H1 (cell line): ENCODE data around the gene FIZ1. TPM values are rescaled to one million over a fixed set of nuclear protein-coding genes. Genes with fewer than 3 reads are reported as not detected.

Experiments used
- CTCF ChIA-PET: fragments of 300-600 bp; sonication (Branson Sonifier 250); formaldehyde crosslinking; loops from one replicate; lab custom pipeline; 2021; ENCODE audit not compliant: partially characterized antibody; lab: Charles Lee
- POLR2A ChIA-PET: fragments of 300-600 bp; sonication (Branson Sonifier 250); formaldehyde crosslinking; loops from one replicate; lab custom pipeline; 2021; ENCODE audit warnings: inconsistent platforms; ENCODE audit not compliant: partially characterized antibody; lab: Charles Lee
- DNase-seq, 2 experiments: peaks; one replicate each; pipeline versions ENCODE4 v3.0.0 to v3.0.0-alpha.2; 2010 to 2022; ENCODE audit warnings: low spot score in 2 of 2, low read depth in 1 of 2, mixed read lengths in 1 of 2
- FAIRE-seq: peaks from 2 replicates; lab custom pipeline; 2011; peaks lifted over from hg19 to GRCh38; lab: Jason Lieb, UNC
- H2AFZ ChIP-seq: 2 replicates; pipeline ENCODE4 v1.8.1; 2012; ENCODE audit warnings: low read length, inconsistent platforms
- H2AK5ac ChIP-seq: 2 replicates; pipeline ENCODE4 v1.6.1; 2013; ENCODE audit warnings: low read depth, low read length
- H2BK120ac ChIP-seq: replicated peaks from 2 replicates; pipeline ENCODE3; 2013; ENCODE audit warnings: low read depth, low read length, inconsistent platforms
- H2BK12ac ChIP-seq: 2 replicates; pipeline ENCODE4 v1.6.1; 2013; ENCODE audit warnings: low read depth, low read length
- H2BK15ac ChIP-seq: 2 replicates; pipeline ENCODE4 v1.6.1; 2013; ENCODE audit warnings: low read length
- H2BK20ac ChIP-seq: 2 replicates; pipeline ENCODE4 v1.6.1; 2013; ENCODE audit warnings: low read length
- H2BK5ac ChIP-seq: 2 replicates; pipeline ENCODE4 v1.6.1; 2013; ENCODE audit warnings: low read depth, low read length
- H3K14ac ChIP-seq: 2 replicates; pipeline ENCODE4 v1.6.1; 2013; ENCODE audit warnings: inconsistent platforms; ENCODE audit not compliant: insufficient read length
- H3K18ac ChIP-seq: 2 replicates; pipeline ENCODE4 v1.6.1; 2013; ENCODE audit warnings: low read length; ENCODE audit errors: extremely low read depth
- H3K23ac ChIP-seq: 2 replicates; pipeline ENCODE4 v1.6.1; 2013; ENCODE audit warnings: inconsistent platforms; ENCODE audit not compliant: insufficient read length
- H3K23me2 ChIP-seq: 2 replicates; pipeline ENCODE4 v1.6.1; 2013; ENCODE audit warnings: low read depth, low read length
- H3K27ac ChIP-seq: 2 replicates; pipeline ENCODE4 v1.6.1; 2011; ENCODE audit warnings: low read depth, low read length, inconsistent platforms
- H3K27me3 ChIP-seq, 4 experiments: replicated peaks in 1 of 4; 1 replicate in 1 of 4; 2 replicates in 3 of 4; pipeline versions ENCODE4 v1.6.1 to v1.8.1; 2011 to 2013; ENCODE audit warnings: low read length in 3 of 4, mild to moderate bottlenecking in 3 of 4, inconsistent platforms in 2 of 4, mixed read lengths in 2 of 4, moderate library complexity in 1 of 4; ENCODE audit not compliant: control insufficient read depth in 3 of 4, insufficient read depth in 3 of 4; ENCODE audit errors: extremely low read depth in 1 of 4
- H3K36me3 ChIP-seq, 4 experiments: 2 replicates each; pipeline versions ENCODE4 v1.6.1 to v1.8.1; 2011 to 2013; ENCODE audit warnings: mild to moderate bottlenecking in 4 of 4, low read length in 3 of 4, moderate library complexity in 2 of 4, control low read depth in 1 of 4, inconsistent platforms in 1 of 4; ENCODE audit not compliant: insufficient read depth in 4 of 4, control insufficient read depth in 2 of 4
- H3K4ac ChIP-seq: replicated peaks from 2 replicates; pipeline ENCODE3; 2013; ENCODE audit warnings: low read length, low read depth, mixed read lengths, inconsistent platforms; ENCODE audit not compliant: insufficient read length
- H3K4me1 ChIP-seq, 4 experiments: replicated peaks in 1 of 4; 1 replicate in 1 of 4; 2 replicates in 3 of 4; pipeline versions ENCODE4 v1.6.1 to v1.8.1; 2011 to 2013; ENCODE audit warnings: low read length in 3 of 4, inconsistent platforms in 2 of 4, mixed read lengths in 1 of 4; ENCODE audit not compliant: insufficient read depth in 4 of 4, control insufficient read depth in 3 of 4
- H3K4me2 ChIP-seq, 2 experiments: 2 replicates each; pipeline versions ENCODE4 v1.6.1 to v1.8.1; 2011 to 2013; ENCODE audit warnings: low read depth in 2 of 2, low read length in 2 of 2, control low read depth in 1 of 2, inconsistent platforms in 1 of 2, mild to moderate bottlenecking in 1 of 2; ENCODE audit not compliant: insufficient read depth in 1 of 2
- H3K4me3 ChIP-seq, 4 experiments: fragments of 200-600, 300-600 bp in 1 of 4; sonication (generic), shearing (Covaris generic), sonication (Bioruptor Twin) in 1 of 4; 2 replicates each; pipeline versions ENCODE4 v1.5.1 to v1.8.1; 2011 to 2016; ENCODE audit warnings: low read length in 4 of 4, low read depth in 3 of 4, control low read depth in 2 of 4, inconsistent platforms in 2 of 4, mild to moderate bottlenecking in 2 of 4, mixed read lengths in 1 of 4, moderate library complexity in 1 of 4; ENCODE audit not compliant: insufficient read depth in 2 of 4; ENCODE audit errors: extremely low read depth in 1 of 4
- H3K56ac ChIP-seq: replicated peaks from 2 replicates; pipeline ENCODE3; 2013; ENCODE audit warnings: low read depth, mild to moderate bottlenecking, mixed read lengths, low read length, inconsistent platforms; ENCODE audit not compliant: insufficient read length
- H3K79me1 ChIP-seq: 2 replicates; pipeline ENCODE4 v1.6.1; 2013; ENCODE audit warnings: low read depth, low read length, control low read depth
- H3K79me2 ChIP-seq, 2 experiments: 2 replicates each; pipeline versions ENCODE4 v1.6.1 to v1.8.1; 2012 to 2013; ENCODE audit warnings: low read length in 2 of 2, mild to moderate bottlenecking in 2 of 2, inconsistent platforms in 1 of 2; ENCODE audit not compliant: insufficient read depth in 2 of 2, control insufficient read depth in 1 of 2
- H3K9ac ChIP-seq, 4 experiments: replicated peaks in 1 of 4; 1 replicate in 1 of 4; 2 replicates in 3 of 4; pipeline versions ENCODE4 v1.6.1 to v1.8.1; 2011 to 2013; ENCODE audit warnings: low read depth in 3 of 4, low read length in 3 of 4, control low read depth in 2 of 4, mild to moderate bottlenecking in 2 of 4, moderate library complexity in 2 of 4, inconsistent platforms in 1 of 4; ENCODE audit errors: extremely low read depth in 1 of 4
- H3K9me3 ChIP-seq, 2 experiments: 2 replicates each; pipeline versions ENCODE4 v1.6.1 to v1.8.1; 2012 to 2013; ENCODE audit warnings: mild to moderate bottlenecking in 2 of 2, moderate library complexity in 2 of 2, control low read depth in 1 of 2, inconsistent platforms in 1 of 2, low read depth in 1 of 2, low read length in 1 of 2, mixed read lengths in 1 of 2; ENCODE audit not compliant: insufficient read depth in 2 of 2
- H4K20me1 ChIP-seq, 2 experiments: replicated peaks in 1 of 2; 2 replicates each; pipeline versions ENCODE3 to v1.8.1; 2011 to 2013; ENCODE audit warnings: inconsistent platforms in 2 of 2, low read length in 2 of 2, mild to moderate bottlenecking in 1 of 2; ENCODE audit not compliant: insufficient read depth in 2 of 2, control insufficient read depth in 1 of 2
- H4K5ac ChIP-seq: 2 replicates; pipeline ENCODE4 v1.6.1; 2013; ENCODE audit warnings: low read length, low read depth, mixed read lengths, inconsistent platforms; ENCODE audit not compliant: insufficient read length
- H4K8ac ChIP-seq: 2 replicates; pipeline ENCODE4 v1.8.0; 2013; ENCODE audit warnings: mild to moderate bottlenecking, moderate library complexity, low read length, inconsistent platforms; ENCODE audit not compliant: insufficient read depth; ENCODE audit errors: extremely low read depth
- H4K91ac ChIP-seq: replicated peaks from 2 replicates; pipeline ENCODE3; 2013; ENCODE audit warnings: low read length, mixed read lengths, inconsistent platforms; ENCODE audit not compliant: insufficient read length
- ASH2L ChIP-seq: fragments of 200-600, 300-600 bp; sonication (generic); IDR thresholded peaks from one replicate; pipeline ENCODE4 v1.7.1; 2017; ENCODE audit warnings: low read length
- BRCA1 ChIP-seq: IDR thresholded peaks from 2 replicates; pipeline ENCODE4 v1.6.1; 2012; ENCODE audit warnings: low read depth, low read length, improper control_type of control experiment
- CBX5 ChIP-seq: fragments of 300-800, 300-1000 bp; sonication (generic); IDR thresholded peaks from 2 replicates; pipeline ENCODE4 v1.7.1; 2016; ENCODE audit warnings: antibody characterized with exemption, low read length, low read depth
- CBX8 ChIP-seq: fragments of 300-800, 300-1000 bp; sonication (generic); IDR thresholded peaks from 2 replicates; pipeline ENCODE4 v1.7.1; 2016; ENCODE audit warnings: low read depth, low read length, borderline replicate concordance
- JUND ChIP-seq: IDR thresholded peaks from 2 replicates; pipeline ENCODE4 v1.6.1; 2011; ENCODE audit warnings: mild to moderate bottlenecking, improper control_type of control experiment, low read length
- MAX ChIP-seq: IDR thresholded peaks from 2 replicates; pipeline ENCODE4 v1.6.1; 2012; ENCODE audit warnings: inconsistent platforms
- NANOG ChIP-seq: IDR thresholded peaks from 2 replicates; pipeline ENCODE4 v1.6.1; 2011; ENCODE audit warnings: low read length, low read depth, mild to moderate bottlenecking, inconsistent platforms; ENCODE audit not compliant: insufficient read depth, poor library complexity, severe bottlenecking
- PHF8 ChIP-seq: fragments of 200-600 bp; sonication (generic); conservative IDR thresholded peaks from 2 replicates; pipeline ENCODE4 v1.7.1; 2012; ENCODE audit warnings: low read depth, mild to moderate bottlenecking, inconsistent platforms, low read length, moderate library complexity
- RXRA ChIP-seq: IDR thresholded peaks from 2 replicates; pipeline ENCODE4 v1.6.1; 2011; ENCODE audit warnings: low read depth, mild to moderate bottlenecking, low read length, moderate library complexity; ENCODE audit not compliant: insufficient read depth
- SIN3A ChIP-seq, 2 experiments: IDR thresholded peaks in 1 of 2; conservative IDR thresholded peaks in 1 of 2; 2 replicates each; pipeline ENCODE4 v1.6.1; 2011 to 2012; ENCODE audit warnings: low read length in 2 of 2, improper control_type of control experiment in 1 of 2, low read depth in 1 of 2, mild to moderate bottlenecking in 1 of 2
- SIRT6 ChIP-seq: IDR thresholded peaks from one replicate; pipeline ENCODE4 v1.7.1; 2012; ENCODE audit warnings: low read length, inconsistent platforms
- TCF12 ChIP-seq: IDR thresholded peaks from 2 replicates; pipeline ENCODE4 v1.6.1; 2011; ENCODE audit warnings: low read depth, mild to moderate bottlenecking, low read length
- ZNF274 ChIP-seq: IDR thresholded peaks from 2 replicates; pipeline ENCODE4 v1.7.0; 2012; ENCODE audit warnings: low read length, borderline replicate concordance; ENCODE audit errors: extremely low read depth
- WGBS, 2 experiments: shearing (Covaris generic) in 1 of 2; methylation state at CpG; one replicate each; pipeline versions ENCODE4 v1.1.6 to v1.1.7; 2013 to 2015; ENCODE audit warnings: low lambda C conversion rate in 2 of 2, mixed read lengths in 2 of 2, inconsistent platforms in 1 of 2, low coverage in 1 of 2, missing lambda C conversion rate in 1 of 2; ENCODE audit not compliant: insufficient replicate concordance in 2 of 2, insufficient coverage in 1 of 2, insufficient read length in 1 of 2; ENCODE audit errors: extremely low coverage in 1 of 2, missing lambda C conversion rate in 1 of 2; 5-methylcytosine and 5-hydroxymethylcytosine counted together
- polyA plus RNA-seq, 7 experiments: library from polyadenylated mRNA; depleted of rRNA in 3 of 7; stranded (reverse) in 5 of 7; unstranded in 2 of 7; fragments of >200 nt in 5 of 7; fragments of 200-250 nt in 2 of 7; gene quantifications; 1 replicate in 5 of 7; 2 replicates in 1 of 7; 4 replicates in 1 of 7; pipeline versions ENCODE4 v1.2.1 to v1.2.3, GENCODE V29; 2011 to 2013; ENCODE audit warnings: missing spikeins in 2 of 7, mixed read lengths in 2 of 7
- total RNA-seq: library from RNA; stranded (reverse); fragmentation: NEBNext Ultra II Directional; extraction: Animal tissue kit (Norgen Biotek cat#: 25700); gene quantifications from 2 replicates; pipeline ENCODE4 v1.2.1, GENCODE V29; 2021

The FIZ1 gene
- total and polyA plus RNA-seq, 2 of the 8 experiments (the other 6 are each of a cell fraction or from before 2014, with no cell fraction given): 9.1 to 18.5 TPM

DNA sequence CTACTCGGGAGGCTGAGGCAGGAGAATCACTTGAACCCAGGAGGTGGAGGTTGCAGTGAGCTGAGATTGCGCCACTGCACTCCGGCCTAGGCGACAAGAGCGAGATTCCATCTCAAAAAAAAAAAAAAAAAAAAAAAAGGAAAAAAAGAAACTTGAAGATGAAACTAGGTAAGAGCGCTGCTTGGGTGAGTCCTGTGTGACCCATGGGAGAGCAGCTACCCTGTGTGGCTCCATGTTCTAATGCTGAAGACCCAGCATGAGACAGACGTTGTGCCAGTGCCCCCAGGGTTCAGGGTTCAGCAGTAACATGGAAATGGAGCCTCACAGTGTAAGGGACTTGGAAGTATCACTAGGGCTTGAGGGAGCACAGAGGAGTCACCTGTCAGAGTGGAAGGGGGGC, 19.1 kb upstream of the FIZ1 start:
- no peak overlapping the region for H3K27ac ChIP-seq
- no peaks in the 10 kb centered on the region for H3K23me2 ChIP-seq
- H2BK20ac ChIP-seq: no peak overlapping the region
- H3K9ac ChIP-seq: no peak overlapping the region
- H2BK120ac ChIP-seq: no peak overlapping the region
- no peak overlapping the region for H3K23ac ChIP-seq
- H2BK12ac ChIP-seq: no peak overlapping the region
- H3K27me3 ChIP-seq: peaks cover 0 to 2% (median 0%) of the 10 kb centered on the region in 4 experiments; a peak in 1 of 7 replicates
- no peak for DNase-seq
- H2BK5ac ChIP-seq: no peak overlapping the region
- no peak overlapping the region for H3K18ac ChIP-seq
- H3K9me3 ChIP-seq: no peaks in the 10 kb centered on the region; a peak in 1 of 4 replicates
- no peak overlapping the region for H4K91ac ChIP-seq
- no peak overlapping the region for H3K56ac ChIP-seq
- peaks cover 0 to 42% (median 4%) of the 10 kb centered on the region in 4 experiments; a peak in 6 of 8 replicates for H3K36me3 ChIP-seq
- H2BK15ac ChIP-seq: no peak overlapping the region
- no peak overlapping the region for H2AFZ ChIP-seq
- H4K8ac ChIP-seq: no peak overlapping the region
- no peak overlapping the region for H3K14ac ChIP-seq
- H3K79me2 ChIP-seq: no peaks in the 10 kb centered on the region
- no peaks in the 10 kb centered on the region for H3K79me1 ChIP-seq
- H3K4me3 ChIP-seq: no peak overlapping the region
- FAIRE-seq: no peak
- no peaks in the 10 kb centered on the region for H3K4me1 ChIP-seq
- ChIA-PET POLR2A (interaction anchor here (0.8 to 6.1 kb wide), 9 partner anchors 7 to 235 kb away, joined by 3 to 32 read pairs (median 5); partner anchors contain the start of genes CCDC106, FIZ1 and ZNF865), CTCF (interaction anchor here (0.8 to 8.0 kb wide), 7 partner anchors 12 to 477 kb away, joined by 3 to 38 read pairs (median 3); partner anchors contain the start of gene ZNF865)
- 98% methylated on average over 5 of the region's 7 CpGs; no CpG with 5 or more reads in 1 of the 2 experiments for WGBS, 2 experiments
- H4K20me1 ChIP-seq: peaks cover 2 to 3% of the 10 kb centered on the region in 2 experiments
- no peak overlapping the region for H4K5ac ChIP-seq
- H2AK5ac ChIP-seq: no peak overlapping the region
- no peak overlapping the region for H3K4me2 ChIP-seq
- H3K4ac ChIP-seq: no peak overlapping the region
- no peak for TF ChIP-seq ASH2L
- no peak for TF ChIP-seq CBX5
- TF ChIP-seq PHF8: no peak
- TF ChIP-seq JUND: no peak
- no peak for TF ChIP-seq NANOG
- TF ChIP-seq ZNF274: no peak
- no peak for TF ChIP-seq SIRT6
- TF ChIP-seq TCF12: no peak
- TF ChIP-seq CBX8: no peak
- no peak for TF ChIP-seq RXRA
- TF ChIP-seq SIN3A (conservative IDR thresholded peaks at IDR 0.05 in 1 of 2, IDR thresholded peaks at IDR 0.05 in 1 of 2; ENCODE audit: low read depth in 1 of 2, low read length in 2 of 2): no peak
- no peak for TF ChIP-seq MAX
- TF ChIP-seq BRCA1: no peak
